Measurements from ENCODE around the gene C18orf63. TPM values are rescaled to one million over a fixed set of nuclear protein-coding genes. Genes with fewer than 3 reads are reported as not detected.

Gene C18orf63
- total RNA-seq, 1 experiment from 2014 or later: not detected

GRCh38 chr18:74268933-74269620, 46.6 kb upstream of the C18orf63 start:
- Histone ChIP-seq H3K9me3 (ENCODE audit: low read depth, low read length, poor library complexity, severe bottlenecking) (no peaks in the 10 kb centered on the region), H3K4me3 (ENCODE audit: low read depth, low read length, poor library complexity, severe bottlenecking) (no peak overlapping the region), H3K27ac (ENCODE audit: low read depth, low read length, poor library complexity, severe bottlenecking) (no peak overlapping the region), H3K36me3 (ENCODE audit: insufficient read depth, low read length, poor library complexity, severe bottlenecking) (no peaks in the 10 kb centered on the region), H3K4me1 (ENCODE audit: insufficient read depth, low read length, poor library complexity, severe bottlenecking) (no peaks in the 10 kb centered on the region), H3K27me3 (replicated peaks; ENCODE audit: insufficient read depth, low read depth, low read length, poor library complexity) (no peaks in the 10 kb centered on the region)
- TF ChIP-seq EZH2 (IDR thresholded peaks at IDR 0.05; ENCODE audit: borderline replicate concordance, low read depth, low read length, poor library complexity, severe bottlenecking): no peak
- TF ChIP-seq, protein P1, sequence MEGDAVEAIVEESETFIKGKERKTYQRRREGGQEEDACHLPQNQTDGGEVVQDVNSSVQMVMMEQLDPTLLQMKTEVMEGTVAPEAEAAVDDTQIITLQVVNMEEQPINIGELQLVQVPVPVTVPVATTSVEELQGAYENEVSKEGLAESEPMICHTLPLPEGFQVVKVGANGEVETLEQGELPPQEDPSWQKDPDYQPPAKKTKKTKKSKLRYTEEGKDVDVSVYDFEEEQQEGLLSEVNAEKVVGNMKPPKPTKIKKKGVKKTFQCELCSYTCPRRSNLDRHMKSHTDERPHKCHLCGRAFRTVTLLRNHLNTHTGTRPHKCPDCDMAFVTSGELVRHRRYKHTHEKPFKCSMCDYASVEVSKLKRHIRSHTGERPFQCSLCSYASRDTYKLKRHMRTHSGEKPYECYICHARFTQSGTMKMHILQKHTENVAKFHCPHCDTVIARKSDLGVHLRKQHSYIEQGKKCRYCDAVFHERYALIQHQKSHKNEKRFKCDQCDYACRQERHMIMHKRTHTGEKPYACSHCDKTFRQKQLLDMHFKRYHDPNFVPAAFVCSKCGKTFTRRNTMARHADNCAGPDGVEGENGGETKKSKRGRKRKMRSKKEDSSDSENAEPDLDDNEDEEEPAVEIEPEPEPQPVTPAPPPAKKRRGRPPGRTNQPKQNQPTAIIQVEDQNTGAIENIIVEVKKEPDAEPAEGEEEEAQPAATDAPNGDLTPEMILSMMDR (conservative IDR thresholded peaks at IDR 0.05; ENCODE audit: low read depth, low read length): no peak
- ChIA-PET POLR2A (ENCODE audit: low non-redundant PET) (no interaction called here), CTCF (no interaction called here)
- DNase-seq (ENCODE audit: low spot score): no peak
- no TSS peak for BruUV-seq (replicated peaks)
- intact Hi-C loops (cut with micrococcal nuclease; ENCODE audit: unreplicated experiment): no loop called here

DNA sequence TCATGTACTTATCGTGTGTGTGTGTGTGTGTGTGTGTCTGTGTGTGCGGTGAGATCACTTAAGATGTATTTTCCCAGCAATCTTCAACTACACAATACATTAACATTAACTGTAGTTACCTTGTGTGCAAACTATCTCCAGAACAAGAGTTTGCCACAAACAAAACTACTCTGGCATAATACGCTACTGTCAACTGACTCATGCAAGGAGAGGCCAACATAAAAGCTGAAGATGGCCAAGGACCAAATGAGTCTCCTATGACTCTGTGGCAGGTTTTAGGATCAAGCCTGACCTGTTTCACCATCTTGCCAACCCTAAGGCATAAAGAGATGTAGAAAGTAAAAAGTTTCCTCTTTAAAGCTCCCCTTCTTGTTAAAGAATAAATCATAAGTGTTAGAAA, 44.0 kb upstream of the C18orf63 start:
- no TSS peak for BruUV-seq (replicated peaks)
- DNase-seq (ENCODE audit: low spot score): no peak
- Histone ChIP-seq H3K4me1 (ENCODE audit: insufficient read depth, low read length, poor library complexity, severe bottlenecking) (peaks cover 5% of the 10 kb centered on the region), H3K4me3 (ENCODE audit: low read depth, low read length, poor library complexity, severe bottlenecking) (no peak overlapping the region), H3K9me3 (ENCODE audit: low read depth, low read length, poor library complexity, severe bottlenecking) (no peaks in the 10 kb centered on the region), H3K27me3 (replicated peaks; ENCODE audit: insufficient read depth, low read depth, low read length, poor library complexity) (no peaks in the 10 kb centered on the region), H3K27ac (ENCODE audit: low read depth, low read length, poor library complexity, severe bottlenecking) (no peak overlapping the region), H3K36me3 (ENCODE audit: insufficient read depth, low read length, poor library complexity, severe bottlenecking) (no peaks in the 10 kb centered on the region)
- intact Hi-C loops (cut with micrococcal nuclease; ENCODE audit: unreplicated experiment): no loop called here
- TF ChIP-seq EZH2 (IDR thresholded peaks at IDR 0.05; ENCODE audit: borderline replicate concordance, low read depth, low read length, poor library complexity, severe bottlenecking): no peak
- TF ChIP-seq, protein P1 (conservative IDR thresholded peaks at IDR 0.05; ENCODE audit: low read depth, low read length): no peak
- POLR2A ChIA-PET (ENCODE audit: low non-redundant PET): no interaction called here
- CTCF ChIA-PET: no interaction called here

DNA sequence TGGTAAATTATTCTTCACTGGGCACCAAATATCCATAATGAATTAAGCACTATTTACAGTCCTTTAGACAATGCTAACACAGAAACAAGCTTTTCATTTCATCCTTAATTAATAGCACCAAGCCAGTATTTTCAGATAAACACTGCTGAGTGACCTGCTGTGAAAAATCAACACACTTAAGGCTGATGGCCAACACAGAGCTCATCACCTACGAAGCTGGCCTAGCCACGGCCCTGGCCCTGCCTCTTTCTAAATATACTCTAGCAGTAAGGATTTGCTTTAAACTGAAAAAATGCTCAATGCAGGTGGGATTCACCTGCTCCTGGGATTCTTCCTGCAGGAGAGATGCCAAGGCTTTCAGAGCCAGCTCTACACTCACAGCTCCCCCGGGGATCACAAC, 42.2 kb upstream of the C18orf63 start:
- Histone ChIP-seq H3K36me3 (ENCODE audit: insufficient read depth, low read length, poor library complexity, severe bottlenecking) (no peaks in the 10 kb centered on the region), H3K9me3 (ENCODE audit: low read depth, low read length, poor library complexity, severe bottlenecking) (no peaks in the 10 kb centered on the region), H3K27ac (ENCODE audit: low read depth, low read length, poor library complexity, severe bottlenecking) (no peak overlapping the region), H3K4me3 (ENCODE audit: low read depth, low read length, poor library complexity, severe bottlenecking) (no peak overlapping the region), H3K27me3 (replicated peaks; ENCODE audit: insufficient read depth, low read depth, low read length, poor library complexity) (no peaks in the 10 kb centered on the region), H3K4me1 (ENCODE audit: insufficient read depth, low read length, poor library complexity, severe bottlenecking) (peaks cover 11% of the 10 kb centered on the region)
- DNase-seq (ENCODE audit: low spot score): no peak
- TF ChIP-seq EZH2 (IDR thresholded peaks at IDR 0.05; ENCODE audit: borderline replicate concordance, low read depth, low read length, poor library complexity, severe bottlenecking): no peak
- TF ChIP-seq, protein P1 (conservative IDR thresholded peaks at IDR 0.05; ENCODE audit: low read depth, low read length): no peak
- no TSS peak for BruUV-seq (replicated peaks)
- ChIA-PET CTCF (no interaction called here), POLR2A (ENCODE audit: low non-redundant PET) (interaction anchor here (0.6 to 0.7 kb wide), 2 partner anchors 11 to 122 kb away, joined by 3 read pairs; no protein-coding TSS in a partner anchor)
- intact Hi-C loops (cut with micrococcal nuclease; ENCODE audit: unreplicated experiment): no loop called here
